ENCODE results near the gene HMGXB4. TPM values are rescaled to one million over a fixed set of nuclear protein-coding genes. Genes with fewer than 3 reads are reported as not detected.

The HMGXB4 gene
- total RNA-seq, 1 donor from 2014 or later = 32.7 TPM

GRCh38 chr22:35307372-35307771 lies 50.1 kb downstream of the HMGXB4 start:
- Mint-ChIP-seq H3K4me1 (ENCODE audit: unreplicated experiment) (peaks cover 40% of the 10 kb centered on the region), H3K4me3 (no peak overlapping the region), H3K36me3 (no peaks in the 10 kb centered on the region), H3K27ac (no peak overlapping the region), H3K9me3 (no peaks in the 10 kb centered on the region), H3K27me3 (no peaks in the 10 kb centered on the region)
- TF ChIP-seq CTCF (conservative IDR thresholded peaks at IDR 0.05) = no peak
- peak; percentile 40 for DNase-seq (ENCODE audit: extremely low spot score, unreplicated experiment)

GRCh38 chr22:35307892-35308291 lies 50.6 kb downstream of the HMGXB4 start:
- no peak overlapping the region for H3K27ac Mint-ChIP-seq
- no peak for TF ChIP-seq CTCF (conservative IDR thresholded peaks at IDR 0.05)
- H3K4me1 Mint-ChIP-seq (ENCODE audit: unreplicated experiment) = peaks cover 43% of the 10 kb centered on the region
- H3K4me3 Mint-ChIP-seq = no peak overlapping the region
- H3K27me3 Mint-ChIP-seq = no peaks in the 10 kb centered on the region
- no peaks in the 10 kb centered on the region for H3K36me3 Mint-ChIP-seq
- DNase-seq (ENCODE audit: extremely low spot score, unreplicated experiment) = peak; percentile 34
- H3K9me3 Mint-ChIP-seq = no peaks in the 10 kb centered on the region

GRCh38 chr22:35308480-35309021 lies 51.3 kb downstream of the HMGXB4 start:
- Mint-ChIP-seq H3K27me3 (no peaks in the 10 kb centered on the region), H3K36me3 (no peaks in the 10 kb centered on the region), H3K4me3 (no peak overlapping the region), H3K27ac (no peak overlapping the region), H3K9me3 (no peaks in the 10 kb centered on the region), H3K4me1 (ENCODE audit: unreplicated experiment) (peaks cover 44% of the 10 kb centered on the region)
- no peak for TF ChIP-seq CTCF (conservative IDR thresholded peaks at IDR 0.05)
- peak; percentile 18 for DNase-seq (ENCODE audit: extremely low spot score, unreplicated experiment)

- H3K9me3 Mint-ChIP-seq = no peaks in the 10 kb centered on the region
- H3K27ac Mint-ChIP-seq = peak overlapping the region; percentile 86
Observed at GRCh38 chr22:35310556-35311550, 53.6 kb downstream of the HMGXB4 start.

GRCh38 chr22:35311551-35311999 lies 54.3 kb downstream of the HMGXB4 start:
- Mint-ChIP-seq H3K9me3 (no peaks in the 10 kb centered on the region), H3K36me3 (no peaks in the 10 kb centered on the region), H3K27me3 (no peaks in the 10 kb centered on the region), H3K4me1 (ENCODE audit: unreplicated experiment) (peaks cover 43% of the 10 kb centered on the region), H3K27ac (no peak overlapping the region), H3K4me3 (no peak overlapping the region)
- no peak for DNase-seq (ENCODE audit: extremely low spot score, unreplicated experiment)
- TF ChIP-seq CTCF (conservative IDR thresholded peaks at IDR 0.05) = peak; percentile 1

More at GRCh38 chr22:35310556-35311550, 53.6 kb downstream of the HMGXB4 start:
- DNase-seq (ENCODE audit: extremely low spot score, unreplicated experiment) = no peak
- Mint-ChIP-seq H3K4me1 (ENCODE audit: unreplicated experiment) (peaks cover 47% of the 10 kb centered on the region), H3K4me3 (peak overlapping the region; percentile 76), H3K27me3 (no peaks in the 10 kb centered on the region), H3K36me3 (no peaks in the 10 kb centered on the region)
- peak; percentile 30 for TF ChIP-seq CTCF (conservative IDR thresholded peaks at IDR 0.05)

Measured in type B pancreatic cell (in vitro differentiated cells).